ENCODE data around the gene USF2.

GRCh38 chr19:35288331-35288730 lies 19.6 kb downstream of the USF2 start:
- TF ChIP-seq CTCF (IDR thresholded peaks at IDR 0.05) = no peak
- no peak for TF ChIP-seq POLR2A (IDR thresholded peaks at IDR 0.05)

Measured in thyroid gland (tissue), 4 donors.